HG02610 (cell line): ENCODE results near the gene VSIG4.
"Not testable (repeated sequence)": the region's sequence is repeated elsewhere in the genome, so short reads cannot be mapped to it uniquely, and the experiment has no call there.

Experiments
- ATAC-seq: cut with Tn5 transposase; IDR thresholded peaks from one replicate; pipeline ENCODE4 v1.9.1; 2021; ENCODE audit warnings: mild to moderate bottlenecking, moderate library complexity; ENCODE audit not compliant: unreplicated experiment

VSIG4 gene, protein sequence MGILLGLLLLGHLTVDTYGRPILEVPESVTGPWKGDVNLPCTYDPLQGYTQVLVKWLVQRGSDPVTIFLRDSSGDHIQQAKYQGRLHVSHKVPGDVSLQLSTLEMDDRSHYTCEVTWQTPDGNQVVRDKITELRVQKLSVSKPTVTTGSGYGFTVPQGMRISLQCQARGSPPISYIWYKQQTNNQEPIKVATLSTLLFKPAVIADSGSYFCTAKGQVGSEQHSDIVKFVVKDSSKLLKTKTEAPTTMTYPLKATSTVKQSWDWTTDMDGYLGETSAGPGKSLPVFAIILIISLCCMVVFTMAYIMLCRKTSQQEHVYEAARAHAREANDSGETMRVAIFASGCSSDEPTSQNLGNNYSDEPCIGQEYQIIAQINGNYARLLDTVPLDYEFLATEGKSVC

DNA sequence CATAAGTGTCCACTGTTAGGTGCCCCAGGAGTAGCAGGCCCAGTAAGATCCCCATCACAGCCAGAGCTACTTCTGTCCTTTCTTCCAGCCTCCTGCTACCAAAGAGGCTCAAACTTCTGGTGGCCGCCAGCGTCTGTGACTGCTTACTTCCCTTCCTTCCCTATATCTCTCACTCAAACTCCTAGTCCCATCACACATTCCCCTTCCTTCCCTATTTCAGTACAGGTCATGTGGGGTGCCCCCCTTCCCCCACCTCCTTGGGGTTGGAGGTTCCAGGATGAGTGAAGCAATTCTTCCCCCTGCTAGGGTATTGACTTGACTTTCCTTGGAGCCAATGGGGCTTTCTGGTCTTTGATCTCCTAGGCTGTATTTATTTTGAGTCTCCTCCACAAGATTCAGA, at the start of gene VSIG4:
Gene VSIG4 (minus strand): TSS at position 137 of the 400 bp plus-strand sequence. CDS start 82 bp downstream, at position 55.
- ATAC-seq, result no peak

DNA sequence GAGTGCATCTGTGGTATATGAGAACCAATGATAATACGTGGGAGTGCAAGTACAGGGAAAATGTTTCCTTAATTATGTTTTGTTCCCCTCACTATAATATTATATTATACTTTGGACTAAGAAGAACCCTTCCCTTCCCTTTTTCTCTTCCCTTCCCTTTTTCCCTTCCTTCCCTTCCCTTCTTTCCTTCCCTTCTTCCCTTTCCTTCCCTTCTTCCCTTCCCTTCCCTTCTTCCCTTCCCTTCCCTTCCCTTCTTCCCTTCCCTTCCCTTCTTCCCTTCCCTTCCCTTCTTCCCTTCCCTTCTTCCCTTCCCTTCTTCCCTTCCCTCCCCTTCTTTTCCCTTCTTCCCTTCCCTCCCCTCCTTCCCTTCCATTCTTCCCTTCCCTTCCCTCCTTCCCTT, 36.9 kb upstream of the VSIG4 start:
- no peak for ATAC-seq

DNA sequence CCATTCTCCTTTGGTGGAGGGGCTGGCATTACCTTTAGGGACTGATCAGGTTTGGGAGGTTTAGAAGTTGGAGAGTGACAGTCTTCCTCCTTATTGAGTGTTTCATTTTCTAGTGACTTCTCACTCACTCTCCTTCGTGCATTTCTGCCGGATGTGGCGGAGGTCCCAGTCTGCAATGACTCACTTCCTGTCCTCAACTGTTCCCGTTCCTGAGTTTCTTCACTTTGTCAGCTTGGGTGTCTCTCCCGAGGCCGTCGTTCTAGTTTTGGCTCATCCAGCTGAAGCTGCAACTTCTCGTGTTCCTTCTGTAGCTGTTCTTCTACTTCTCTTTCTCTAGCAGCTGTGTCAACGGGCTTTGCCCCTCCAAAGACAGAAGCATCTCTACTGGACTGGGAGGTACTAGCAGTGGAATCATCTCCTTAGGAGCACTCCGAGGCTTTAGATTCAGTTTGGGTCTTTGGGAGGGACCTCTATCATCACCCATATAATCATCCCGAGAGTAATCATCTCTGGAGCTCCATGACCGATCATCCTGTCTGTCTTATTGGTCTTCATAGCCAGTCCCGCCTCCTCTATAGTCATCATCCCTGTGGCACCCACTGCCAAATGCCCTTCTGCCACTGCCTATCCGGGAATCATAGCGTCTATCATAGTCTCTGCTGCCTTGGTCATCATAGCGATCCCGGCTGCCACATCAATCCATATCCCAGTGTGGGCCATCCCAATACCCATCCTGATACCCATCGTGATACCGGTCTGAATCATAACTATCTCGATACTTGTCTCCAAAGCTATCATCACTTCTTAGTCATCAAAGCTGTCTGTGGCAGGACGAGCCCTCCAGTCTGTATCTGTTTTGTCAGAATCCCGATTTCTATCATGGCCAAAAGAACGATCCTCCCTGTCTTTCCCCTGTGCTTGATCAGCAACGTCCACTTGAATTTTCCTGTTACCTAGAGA, 35.3 kb upstream of the VSIG4 start:
- no peak for ATAC-seq

DNA sequence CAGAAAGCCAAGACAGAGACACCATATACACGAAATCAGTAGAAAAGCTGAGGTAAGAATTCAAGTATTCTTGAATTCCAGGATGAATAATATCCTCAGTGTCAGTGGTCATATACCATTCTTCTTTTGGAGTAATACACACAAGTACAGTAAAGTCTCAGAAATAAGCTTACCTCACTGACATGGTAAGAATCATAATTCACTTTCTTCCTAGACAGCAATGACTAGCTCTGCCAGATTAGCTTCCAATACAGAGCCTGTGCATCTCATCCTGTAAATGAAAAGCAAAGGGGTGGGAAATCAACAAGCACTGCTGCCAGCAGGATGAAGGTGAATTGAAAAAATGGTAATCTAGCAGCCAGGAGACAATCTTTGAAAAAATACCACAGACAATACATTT, 31.2 kb upstream of the VSIG4 start:
- no peak for ATAC-seq

DNA sequence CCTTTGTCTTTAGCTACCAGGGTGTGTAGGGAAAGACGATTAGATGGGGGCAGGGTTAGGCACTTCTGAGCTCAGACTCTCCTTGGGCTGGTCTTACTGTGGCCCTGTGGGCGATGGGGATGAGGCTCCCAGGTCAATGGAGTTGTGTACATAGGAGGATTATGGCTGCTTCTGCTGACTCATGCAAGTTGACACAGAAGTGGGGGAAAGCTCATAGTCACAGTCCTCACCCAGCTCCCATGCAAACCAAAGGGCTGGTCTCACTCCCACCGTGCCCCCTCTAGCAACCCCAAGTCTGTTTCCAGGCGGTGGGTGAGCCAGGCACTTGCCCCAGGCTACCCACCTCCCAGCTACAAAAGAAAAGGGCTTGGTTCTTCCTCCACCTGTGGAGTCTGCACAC, 24.4 kb upstream of the VSIG4 start:
- ATAC-seq, result no peak

DNA sequence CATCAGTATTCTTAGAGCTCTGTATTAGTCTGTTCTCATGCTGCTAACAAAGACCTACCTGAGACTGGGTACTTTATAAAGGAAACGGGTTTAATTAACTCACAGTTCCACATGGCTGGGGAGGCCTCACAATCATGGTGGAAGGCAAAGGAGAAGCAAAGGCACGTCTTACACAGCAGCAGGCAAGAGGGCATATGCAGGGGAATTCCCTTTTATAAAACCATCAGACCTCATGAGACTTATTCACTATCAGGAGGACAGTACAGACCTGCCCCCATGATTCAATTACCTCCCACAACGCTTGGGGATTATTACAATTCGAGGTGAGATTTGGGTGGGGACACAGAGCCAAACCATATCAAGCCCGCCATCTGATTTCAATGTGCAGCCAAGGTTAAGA, 17.1 kb upstream of the VSIG4 start:
- not testable (repeated sequence) for ATAC-seq

DNA sequence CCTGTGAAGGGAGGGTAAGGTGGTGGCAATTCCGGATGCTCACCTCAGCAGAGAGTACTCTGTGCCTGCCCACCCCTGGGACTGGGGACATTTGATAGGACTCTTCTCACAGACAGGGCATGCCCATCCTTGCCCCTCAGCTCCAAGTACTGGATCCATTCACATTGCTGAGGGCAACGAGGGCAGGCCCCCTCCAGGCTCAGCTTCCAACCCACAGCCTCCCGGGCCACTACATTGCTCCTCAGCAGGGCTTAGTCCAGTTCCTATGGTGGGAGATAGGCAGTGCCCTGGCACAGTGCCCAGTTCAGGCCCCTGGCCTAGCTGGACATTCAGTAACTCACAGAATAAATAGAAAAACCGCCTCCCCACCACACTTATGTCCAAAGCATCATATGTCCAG, 15.1 kb upstream of the VSIG4 start:
- no peak for ATAC-seq

DNA sequence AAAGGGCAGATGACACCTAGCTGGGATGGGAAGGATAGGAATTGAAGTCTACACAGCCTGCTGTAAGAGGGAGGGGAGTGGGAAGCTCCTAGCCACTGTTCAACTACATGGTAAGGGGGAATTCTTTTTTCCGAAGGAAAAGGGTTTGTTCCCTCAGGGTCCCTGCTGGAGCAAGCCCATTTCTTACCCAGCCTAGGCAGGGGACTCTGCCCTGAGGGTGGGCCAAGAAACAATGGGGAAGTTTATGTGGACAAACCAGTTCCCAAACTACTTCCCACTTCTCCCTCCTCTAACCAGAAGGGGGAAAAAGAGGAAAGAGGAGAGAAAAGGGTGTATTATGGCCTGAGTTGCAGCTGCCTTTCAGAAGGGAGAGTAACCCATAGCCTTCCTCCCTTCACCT, 13.5 kb upstream of the VSIG4 start:
- no peak for ATAC-seq

DNA sequence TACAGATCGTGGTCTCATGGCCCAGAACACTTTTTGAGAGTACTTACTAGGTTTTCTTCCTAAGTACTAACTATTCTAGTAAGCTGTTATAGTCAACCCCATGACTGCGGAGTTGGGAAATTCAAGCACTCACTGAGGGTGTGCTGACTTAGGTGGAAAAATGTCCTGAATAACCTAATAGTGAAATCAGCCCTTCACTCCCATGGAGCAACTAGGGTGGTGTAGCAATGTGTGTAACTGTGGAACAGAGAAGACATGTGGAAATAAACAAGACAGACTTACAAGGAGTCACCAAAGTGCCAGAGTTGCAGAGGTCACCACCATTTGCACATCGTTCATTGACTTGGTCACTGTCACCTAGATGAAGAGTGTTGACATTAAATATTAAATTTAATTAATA, 12.1 kb upstream of the VSIG4 start:
- no peak for ATAC-seq

DNA sequence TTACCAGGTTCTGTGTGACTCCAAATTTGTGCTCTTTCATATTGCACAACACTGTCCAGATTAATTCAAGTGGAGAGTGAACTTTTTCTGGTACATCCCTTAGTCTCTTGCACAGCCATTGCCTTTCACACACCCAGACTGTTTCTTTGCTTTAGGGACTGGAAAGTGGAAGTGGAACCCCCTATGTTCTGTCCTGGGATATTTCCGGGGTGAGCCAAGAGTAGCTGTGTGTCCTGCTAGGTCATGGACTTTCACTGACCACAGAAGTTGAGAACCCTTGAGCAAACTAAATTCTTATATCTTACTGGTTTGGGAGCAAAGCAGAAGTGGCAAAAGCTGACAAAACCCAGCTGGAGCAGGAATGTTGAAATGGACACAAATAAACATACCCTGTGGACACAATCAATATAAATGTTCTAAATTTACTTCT, 10.3 kb upstream of the VSIG4 start:
- ATAC-seq, result no peak

DNA sequence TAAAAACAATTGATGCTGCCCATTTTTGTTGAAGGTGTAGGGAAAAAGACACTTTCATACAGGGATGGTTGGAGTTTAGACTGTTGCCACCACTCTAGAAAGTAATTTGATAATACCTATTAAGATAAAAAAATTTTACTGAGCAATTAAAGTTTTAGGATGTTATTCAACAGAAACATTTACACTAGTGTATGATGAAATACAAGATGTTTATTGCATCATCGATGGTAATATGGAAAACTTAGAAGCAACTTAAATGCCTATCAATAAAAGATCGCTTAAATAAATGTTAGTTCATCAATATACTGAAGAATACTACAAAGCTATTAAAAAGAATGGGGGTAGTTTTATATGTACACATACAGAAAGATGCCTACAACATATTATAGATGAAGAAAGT, 9.2 kb upstream of the VSIG4 start:
- ATAC-seq, result no peak

DNA sequence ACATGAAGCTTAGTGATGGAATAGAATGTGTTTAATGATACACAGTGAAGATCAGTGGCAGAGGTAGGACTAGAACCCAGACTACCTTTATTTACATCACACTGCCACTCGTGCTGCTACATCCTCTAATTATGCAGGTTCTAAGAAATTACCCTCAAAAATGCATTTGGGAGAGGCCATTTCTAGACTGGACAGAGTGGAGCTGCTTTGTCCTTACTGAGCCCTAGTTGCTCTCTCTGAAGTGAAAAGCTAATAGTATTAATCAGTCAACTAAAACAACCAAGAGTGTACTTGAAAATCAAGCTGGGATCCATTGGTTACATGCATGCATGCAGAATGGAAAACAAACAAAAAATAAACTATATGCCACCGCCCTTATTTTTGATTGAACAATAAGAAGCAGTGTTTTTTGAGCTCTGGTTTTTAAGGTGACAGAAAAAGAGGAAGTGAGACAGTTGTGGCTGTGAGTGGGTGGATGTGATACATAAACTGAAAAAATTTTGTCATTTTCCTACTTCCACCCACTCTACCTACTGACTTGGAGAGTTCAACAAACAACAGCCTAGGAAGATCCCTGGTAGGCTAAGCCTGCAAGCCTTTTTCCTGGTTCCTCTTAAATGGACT, 6.8 kb upstream of the VSIG4 start:
- ATAC-seq, result peak; percentile 76

DNA sequence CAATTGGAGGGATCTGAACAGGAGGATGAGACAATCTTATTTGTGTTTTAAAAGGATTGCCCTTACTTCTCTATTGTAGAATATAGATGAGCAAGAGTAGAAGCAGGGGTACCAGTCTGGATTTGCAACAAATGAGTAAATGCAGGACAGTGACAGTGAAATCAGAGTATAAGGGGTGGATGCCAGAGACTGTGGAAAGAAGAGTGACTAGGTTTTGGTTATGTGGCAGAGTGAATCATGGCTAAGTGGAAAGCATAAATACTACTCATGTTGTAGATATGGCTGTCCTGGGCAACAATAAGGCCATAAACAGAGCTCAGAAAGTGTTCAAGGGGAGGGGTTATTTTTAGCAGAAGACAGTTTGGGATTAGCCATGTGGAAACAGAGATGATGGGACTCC, 6.0 kb upstream of the VSIG4 start:
- no peak for ATAC-seq

DNA sequence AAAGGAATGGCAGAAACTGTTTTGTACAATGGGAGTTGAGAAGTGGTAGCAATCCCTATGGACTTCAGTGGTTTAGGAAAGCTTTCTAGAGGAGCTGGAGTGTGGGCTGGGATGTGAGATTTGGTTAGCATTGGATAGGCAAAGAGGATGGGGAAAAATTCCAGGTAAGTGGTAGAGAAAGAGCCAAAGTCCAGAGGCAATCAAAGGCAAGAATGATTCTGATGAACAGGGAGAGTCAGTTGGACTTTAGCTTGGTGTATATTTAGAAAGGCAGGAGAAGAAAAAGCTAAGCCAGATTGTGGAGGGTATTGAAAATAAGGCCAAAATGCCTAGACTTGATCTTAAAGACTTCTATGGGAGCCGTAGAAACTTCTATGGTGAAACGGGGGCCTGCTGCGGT, 3.7 kb upstream of the VSIG4 start:
- ATAC-seq, result no peak

DNA sequence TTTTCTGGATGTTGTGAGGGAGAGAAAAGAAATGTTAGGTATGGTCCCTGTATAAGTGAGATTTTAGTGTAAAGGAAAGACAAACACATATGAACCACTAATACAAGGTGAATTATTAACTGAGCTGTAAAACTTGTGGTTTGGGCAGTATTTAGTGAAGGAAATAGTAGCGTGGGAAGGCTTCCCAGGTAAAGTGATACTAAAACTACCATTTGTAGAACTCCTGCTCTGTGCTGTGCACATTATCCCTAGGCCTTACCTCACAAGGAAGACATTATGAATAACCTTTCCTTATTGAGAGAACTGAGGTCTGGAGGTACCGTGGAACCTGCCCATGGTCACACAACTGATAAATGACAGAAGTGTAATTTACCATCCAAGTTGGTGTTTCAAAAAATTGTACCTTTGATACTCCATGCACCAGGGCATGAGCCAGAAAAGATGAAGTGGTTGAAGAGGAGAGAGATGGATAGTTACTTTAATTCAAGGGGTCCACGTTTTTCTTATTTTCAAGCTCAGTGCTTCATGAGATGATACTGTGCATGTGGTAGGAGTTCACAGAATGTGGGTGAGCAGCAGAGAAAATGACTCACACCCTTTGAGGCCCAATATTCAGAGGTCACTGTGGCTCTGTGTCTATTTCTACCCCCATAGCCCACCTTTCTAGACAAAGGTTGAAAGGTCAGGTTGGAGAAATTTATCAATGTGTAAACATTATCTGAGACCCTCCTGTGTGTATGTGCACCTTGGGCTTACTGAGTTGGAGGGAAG, 2.6 kb upstream of the VSIG4 start:
- ATAC-seq, result peak; percentile 51

DNA sequence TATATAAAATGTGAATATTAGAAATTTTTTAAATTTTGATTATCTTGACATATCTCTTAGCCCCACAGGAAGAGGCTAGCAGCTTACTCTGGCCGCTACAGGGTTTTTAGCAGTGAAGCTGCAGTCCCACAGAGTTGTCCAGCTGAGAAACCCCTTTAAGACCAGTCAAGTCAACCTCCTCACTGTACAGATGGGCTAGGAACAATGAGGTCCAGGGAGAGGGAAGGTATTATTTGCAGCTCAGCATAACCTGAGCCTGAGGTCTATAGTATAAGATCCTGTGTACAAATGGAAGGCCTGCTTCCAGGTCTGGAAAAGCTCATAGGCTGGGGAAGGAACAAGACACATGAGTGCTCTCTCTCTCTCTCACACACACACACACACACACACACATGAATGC, 1.8 kb downstream of the VSIG4 start:
- no peak for ATAC-seq

DNA sequence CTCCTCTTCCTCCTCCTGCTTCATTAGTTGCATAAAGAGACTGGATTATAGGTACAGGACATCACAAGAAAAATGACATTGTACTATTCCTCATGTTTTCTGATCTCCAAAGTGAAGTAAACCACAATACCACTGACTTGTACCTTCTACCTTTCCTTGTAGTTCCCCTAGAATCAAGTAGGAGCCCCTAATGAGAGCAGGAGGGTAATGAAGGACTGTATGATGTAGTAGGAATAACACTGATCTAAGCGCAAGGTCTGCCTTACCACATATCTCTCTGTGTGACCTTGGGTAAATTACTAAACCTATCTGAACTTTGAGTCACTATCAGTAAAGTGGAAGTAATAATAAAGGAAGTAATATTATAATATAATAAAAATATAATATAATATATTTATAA, 3.6 kb downstream of the VSIG4 start:
- no peak for ATAC-seq

DNA sequence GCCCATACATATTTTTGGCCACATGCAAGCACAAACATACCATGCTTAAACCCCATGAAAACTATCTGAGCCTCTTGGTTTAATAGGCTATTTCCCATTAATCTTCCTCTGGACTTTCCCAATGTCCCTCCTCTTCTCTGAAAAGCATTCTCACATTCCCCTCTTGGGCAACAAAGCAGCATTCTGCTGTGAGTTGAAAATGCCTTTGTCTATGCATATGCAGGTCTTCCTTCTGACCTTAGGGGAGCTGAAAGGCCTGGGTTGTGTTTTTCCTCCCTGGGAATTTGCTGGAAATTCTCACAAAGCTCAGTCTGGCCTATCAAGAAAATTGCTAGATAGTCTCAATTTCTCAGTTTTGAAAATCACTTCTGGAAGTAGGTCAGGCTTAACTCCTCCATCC, 4.2 kb downstream of the VSIG4 start:
- no peak for ATAC-seq

DNA sequence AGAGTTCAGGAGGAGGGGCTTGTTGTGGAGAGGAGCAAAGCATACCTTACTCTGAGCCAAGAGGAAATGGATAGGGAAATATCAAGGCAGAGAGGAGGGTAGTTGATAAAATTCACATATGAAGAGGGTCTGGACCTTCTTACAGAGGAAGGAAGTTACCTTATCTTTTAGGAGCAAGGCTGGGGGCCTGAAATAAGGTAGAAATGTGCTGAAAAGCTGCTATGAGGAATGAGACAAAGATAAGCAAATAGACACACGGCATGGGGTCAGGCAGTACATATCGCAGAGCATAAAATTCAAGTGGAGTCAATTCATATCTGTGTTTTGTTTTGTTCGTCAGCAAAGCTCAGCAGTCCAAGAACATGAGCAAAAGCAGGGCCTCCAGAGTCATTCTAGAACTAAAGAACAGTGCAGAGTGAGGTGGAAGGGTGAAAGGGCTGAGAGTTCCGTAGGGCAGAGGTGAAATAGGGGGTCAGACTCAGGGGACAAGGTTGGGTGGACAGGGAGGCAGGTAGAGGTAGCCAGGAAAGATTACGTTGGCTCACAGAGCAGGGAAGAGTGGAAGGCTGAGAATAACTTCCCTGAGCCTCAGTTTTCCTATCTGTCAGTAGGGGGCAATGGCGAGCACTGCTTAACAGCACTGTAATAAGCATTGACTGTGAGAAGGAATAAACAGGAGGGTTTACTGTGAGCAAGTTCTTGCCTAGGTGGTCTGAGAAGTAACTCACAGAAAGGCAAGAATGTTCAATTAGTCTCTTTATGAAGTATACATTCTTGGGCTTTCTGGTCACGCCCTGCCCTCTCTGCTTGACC, 9.2 kb downstream of the VSIG4 start:
- peak; percentile 80 for ATAC-seq

DNA sequence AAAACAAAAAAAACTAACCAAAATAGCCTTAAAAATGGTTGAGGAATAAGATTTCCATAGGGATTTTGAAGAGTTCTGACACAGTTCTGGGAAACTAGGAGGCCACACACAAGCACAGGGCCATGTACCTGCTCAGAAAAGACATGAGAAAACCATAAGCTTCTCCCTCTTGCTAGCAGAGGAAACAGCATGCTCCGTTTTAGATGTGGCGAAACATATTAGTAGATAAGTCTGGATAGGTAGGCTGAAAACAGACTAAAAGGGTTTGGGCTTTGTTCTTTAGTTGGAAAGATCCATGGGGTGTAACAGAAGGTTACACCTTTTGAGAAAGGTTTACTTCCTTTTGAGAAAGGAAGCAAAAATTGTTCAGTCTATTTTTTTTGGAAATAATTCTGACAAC, 10.9 kb downstream of the VSIG4 start:
- ATAC-seq, result no peak
